ENCODE data around the gene SULT1C2.

SULT1C2 gene

DNA sequence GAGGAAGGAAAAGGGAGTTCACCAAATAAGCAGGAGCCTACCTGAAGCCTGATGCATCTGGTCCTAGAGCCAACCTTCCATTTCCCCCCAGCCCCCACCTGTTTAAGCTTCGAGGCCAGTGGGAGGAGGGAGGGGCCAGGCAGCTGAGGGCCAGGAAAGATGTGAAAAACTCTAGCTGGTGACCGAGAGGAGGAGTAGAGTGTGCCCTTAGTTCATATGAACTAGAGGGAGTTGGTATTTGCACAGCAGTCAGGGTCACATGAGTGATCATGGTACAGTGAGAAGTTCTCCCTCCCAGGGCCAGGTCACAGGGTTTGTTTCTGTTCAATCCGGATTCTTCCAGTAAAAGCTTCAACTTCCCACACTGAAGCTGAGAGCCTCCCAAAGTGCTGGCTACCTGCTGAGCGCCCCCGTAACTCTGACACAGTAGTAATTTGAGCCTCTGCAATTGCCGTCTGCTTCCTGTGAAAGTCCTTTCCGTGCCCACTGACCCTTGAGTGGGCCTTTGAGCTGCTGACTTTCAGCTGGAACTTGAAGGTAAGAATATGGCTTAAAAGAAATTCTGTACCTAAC lies at the start of gene SULT1C2:
TSS of gene SULT1C2 (plus strand) at position 362 of the 573 bp plus-strand sequence. CDS start 4,773 bp downstream, outside the sequence.
- TF ChIP-seq POLR2A (IDR thresholded peaks at IDR 0.05; ENCODE audit: low read length) (no peak), GATA1 (IDR thresholded peaks at IDR 0.05; ENCODE audit: low read depth, low read length) (no peak)
- no peak for DNase-seq

DNA sequence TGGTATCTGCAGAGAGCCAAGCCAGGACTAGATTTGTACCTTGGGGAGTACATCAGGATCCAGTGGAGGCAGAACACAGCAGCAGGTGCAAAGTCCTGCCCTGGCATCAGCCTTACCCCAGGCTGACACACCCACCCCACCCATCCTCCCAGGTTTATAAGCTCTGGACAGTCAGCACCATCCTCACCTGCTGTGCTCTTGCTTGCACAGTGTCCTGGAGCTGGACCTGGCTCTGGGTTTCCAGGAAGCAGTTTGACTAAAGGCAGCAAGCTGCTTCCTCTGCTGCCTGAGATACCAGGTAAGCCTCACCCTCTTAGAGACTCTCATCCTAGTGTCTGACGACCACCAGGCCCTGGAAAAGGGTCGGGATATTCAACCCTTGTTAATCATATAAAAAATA lies 48.9 kb upstream of the SULT1C2 start, which contains the start of gene SULT1C3:
TSS of gene SULT1C3 (plus strand) at position 183 of the 400 bp plus-strand sequence. CDS start 7,227 bp downstream, outside the sequence.
- TF ChIP-seq POLR2A (IDR thresholded peaks at IDR 0.05; ENCODE audit: low read length): no peak
- no peak for TF ChIP-seq GATA1 (IDR thresholded peaks at IDR 0.05; ENCODE audit: low read depth, low read length)
- no peak for DNase-seq

DNA sequence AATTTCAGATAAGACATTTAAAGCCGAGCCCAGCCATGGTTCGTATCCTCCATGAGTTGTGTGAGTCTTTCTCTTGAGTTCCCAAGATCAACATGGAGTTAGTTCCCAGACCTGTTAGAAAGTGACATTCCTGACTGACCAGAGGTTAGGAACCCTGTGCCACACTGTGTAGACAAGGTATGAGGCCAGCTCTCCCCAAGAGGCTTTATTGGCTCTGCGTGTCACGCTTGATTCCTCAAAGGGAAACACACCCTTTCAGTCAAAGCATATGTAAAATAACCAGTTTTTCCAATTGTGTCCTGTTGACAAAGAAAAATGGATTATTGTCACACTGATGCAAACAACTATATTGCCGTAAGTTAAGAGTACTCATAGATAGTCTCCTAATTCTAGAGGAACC lies 47.7 kb upstream of the SULT1C2 start:
- DNase-seq: no peak
- no peak for TF ChIP-seq POLR2A (IDR thresholded peaks at IDR 0.05; ENCODE audit: low read length)
- no peak for TF ChIP-seq GATA1 (IDR thresholded peaks at IDR 0.05; ENCODE audit: low read depth, low read length)

DNA sequence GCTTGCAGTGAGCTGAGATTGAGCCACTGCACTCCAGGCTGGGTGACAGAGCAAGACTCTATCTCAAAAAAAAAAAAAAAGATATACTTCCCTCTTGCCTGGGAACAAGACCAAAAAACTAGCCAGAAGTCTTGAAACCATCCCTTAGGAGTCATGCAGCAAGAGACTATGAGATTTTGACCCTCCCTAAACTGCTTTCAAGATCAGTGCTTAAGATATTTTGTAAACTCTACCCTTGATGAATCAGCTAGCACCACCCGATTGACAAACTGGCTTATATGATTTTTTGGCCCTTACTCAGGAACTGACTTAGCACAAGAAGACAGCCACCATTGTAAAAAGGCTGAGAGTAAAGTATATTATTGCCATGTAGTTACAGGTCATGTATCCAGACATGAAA lies 45.1 kb upstream of the SULT1C2 start:
- no peak for DNase-seq

DNA sequence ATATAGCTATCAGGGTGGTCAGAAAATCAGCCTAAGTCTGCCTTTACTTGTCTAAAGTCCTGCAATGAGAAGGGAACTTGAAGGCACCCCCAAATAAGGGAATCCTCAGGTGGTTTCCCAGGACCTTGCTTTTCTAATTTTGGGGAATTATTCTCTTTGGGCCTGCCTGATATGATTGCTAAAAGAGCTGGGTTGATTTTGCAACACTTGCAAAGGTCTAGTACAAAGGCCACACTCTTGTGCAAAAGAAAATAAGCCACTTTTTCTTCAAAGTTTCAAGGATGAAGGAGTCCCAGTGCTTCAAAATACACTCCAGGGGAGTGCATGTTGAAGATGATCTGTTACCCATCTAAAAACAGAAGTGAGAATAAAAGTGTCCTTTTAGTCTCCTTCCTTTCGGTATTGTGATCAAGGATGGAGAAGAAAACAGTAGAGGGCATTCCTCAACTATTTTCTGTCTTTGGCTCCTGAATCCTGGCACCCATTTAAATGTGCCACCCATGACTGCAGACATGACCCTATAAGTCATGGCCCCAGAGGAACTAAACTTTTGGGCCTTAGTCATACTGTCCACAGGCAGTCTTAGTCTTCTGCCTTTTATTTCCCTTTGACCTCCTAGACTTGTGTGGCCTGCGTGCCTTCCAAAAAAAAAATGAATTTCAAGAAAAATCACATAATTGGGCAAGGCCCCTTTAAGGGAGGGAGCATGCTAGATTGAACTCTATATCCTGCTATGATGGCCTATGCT lies 43.9 kb upstream of the SULT1C2 start:
- no peak for DNase-seq
- TF ChIP-seq GATA1 (IDR thresholded peaks at IDR 0.05; ENCODE audit: low read depth, low read length) (no peak), POLR2A (IDR thresholded peaks at IDR 0.05; ENCODE audit: low read length) (no peak)

More for the DNA sequence above, 45.1 kb upstream of the SULT1C2 start:
- no peak for TF ChIP-seq POLR2A (IDR thresholded peaks at IDR 0.05; ENCODE audit: low read length)
- TF ChIP-seq GATA1 (IDR thresholded peaks at IDR 0.05; ENCODE audit: low read depth, low read length): no peak

DNA sequence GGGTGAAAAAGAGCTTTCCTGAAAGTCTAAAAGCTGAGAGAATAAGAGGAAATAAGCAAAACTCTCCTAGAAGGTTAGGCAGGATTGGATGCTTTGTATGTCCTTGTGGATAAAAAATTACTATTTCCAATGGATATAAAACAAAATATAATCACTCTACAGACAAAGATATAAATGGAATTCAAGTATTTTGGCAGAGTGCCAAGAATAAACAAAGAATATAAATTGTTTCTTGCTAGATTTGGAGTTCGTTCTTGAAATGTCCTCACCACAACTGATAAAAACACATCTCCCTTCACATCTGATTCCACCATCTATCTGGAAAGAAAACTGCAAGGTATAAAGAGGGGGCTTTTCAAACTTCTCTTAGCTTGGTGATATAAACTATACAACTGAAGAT lies 35.6 kb upstream of the SULT1C2 start:
- TF ChIP-seq GATA1 (IDR thresholded peaks at IDR 0.05; ENCODE audit: low read depth, low read length) (no peak), POLR2A (IDR thresholded peaks at IDR 0.05; ENCODE audit: low read length) (no peak)
- no peak for DNase-seq

DNA sequence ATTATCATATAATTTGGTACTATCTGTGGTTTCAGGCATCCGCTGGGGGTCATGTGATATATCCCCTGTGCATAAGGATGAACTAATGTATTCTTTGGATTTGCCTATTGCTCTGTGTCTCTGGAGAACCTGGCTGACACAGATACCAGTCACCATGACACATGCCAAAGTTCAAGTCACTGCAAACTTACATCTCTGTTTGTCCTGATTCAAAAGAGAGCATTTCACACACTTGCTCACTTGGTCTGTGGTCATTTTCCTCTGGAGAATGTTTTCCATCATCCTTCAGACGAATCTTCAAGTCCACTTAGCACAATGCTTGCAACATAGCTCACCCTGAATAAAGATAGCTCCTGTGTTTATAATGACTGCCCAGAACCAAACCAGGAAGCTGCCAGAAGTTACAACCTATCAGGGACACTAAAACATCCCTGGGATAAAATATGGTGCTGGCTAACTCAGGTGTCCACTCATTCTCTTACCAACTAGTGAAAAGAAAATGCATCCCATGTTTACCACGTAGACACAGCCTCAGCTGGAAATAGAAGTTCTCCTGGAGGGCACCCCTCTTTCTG lies 30.9 kb upstream of the SULT1C2 start:
- no peak for DNase-seq
- TF ChIP-seq GATA1 (IDR thresholded peaks at IDR 0.05; ENCODE audit: low read depth, low read length): no peak
- TF ChIP-seq POLR2A (IDR thresholded peaks at IDR 0.05; ENCODE audit: low read length): no peak

DNA sequence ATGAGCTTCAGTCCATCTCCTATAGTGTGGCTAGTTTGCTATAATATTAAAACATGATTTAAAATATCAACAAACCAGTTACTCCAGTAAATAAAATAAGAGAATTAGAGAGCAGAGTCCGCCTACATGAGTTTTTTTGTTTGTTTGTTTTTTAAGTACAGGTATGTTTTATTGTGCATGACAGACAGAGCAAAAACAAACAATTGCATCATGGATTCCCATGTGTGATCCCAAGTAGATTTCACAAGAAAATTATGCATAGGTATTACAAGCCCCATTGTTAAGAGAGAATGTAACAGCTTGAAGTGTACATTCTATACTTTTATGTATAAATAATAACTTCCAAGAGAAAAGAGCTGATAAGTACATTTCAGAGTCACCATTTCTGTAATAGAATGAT lies 27.9 kb upstream of the SULT1C2 start:
- TF ChIP-seq POLR2A (IDR thresholded peaks at IDR 0.05; ENCODE audit: low read length) (no peak), GATA1 (IDR thresholded peaks at IDR 0.05; ENCODE audit: low read depth, low read length) (no peak)
- no peak for DNase-seq

DNA sequence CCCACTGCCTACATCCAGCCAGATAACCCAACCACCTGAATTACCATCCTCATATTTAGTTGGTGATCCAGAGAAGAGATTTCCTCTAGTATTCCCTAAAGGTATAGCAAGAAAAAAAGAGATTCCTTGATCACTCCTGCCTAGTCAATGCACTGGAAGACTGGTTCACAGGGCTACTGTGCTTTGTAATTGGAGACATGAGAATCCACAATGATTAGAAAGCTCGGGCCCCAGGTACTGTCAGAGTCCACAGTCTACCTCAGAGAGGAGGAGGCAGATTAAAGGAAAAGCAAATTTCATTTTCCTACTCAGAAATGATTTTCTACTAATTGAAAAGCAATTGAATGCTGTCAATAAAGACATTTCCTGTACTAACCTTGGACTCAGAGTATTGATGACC lies 26.7 kb upstream of the SULT1C2 start:
- DNase-seq: no peak
- TF ChIP-seq GATA1 (IDR thresholded peaks at IDR 0.05; ENCODE audit: low read depth, low read length): no peak
- TF ChIP-seq POLR2A (IDR thresholded peaks at IDR 0.05; ENCODE audit: low read length): no peak

DNA sequence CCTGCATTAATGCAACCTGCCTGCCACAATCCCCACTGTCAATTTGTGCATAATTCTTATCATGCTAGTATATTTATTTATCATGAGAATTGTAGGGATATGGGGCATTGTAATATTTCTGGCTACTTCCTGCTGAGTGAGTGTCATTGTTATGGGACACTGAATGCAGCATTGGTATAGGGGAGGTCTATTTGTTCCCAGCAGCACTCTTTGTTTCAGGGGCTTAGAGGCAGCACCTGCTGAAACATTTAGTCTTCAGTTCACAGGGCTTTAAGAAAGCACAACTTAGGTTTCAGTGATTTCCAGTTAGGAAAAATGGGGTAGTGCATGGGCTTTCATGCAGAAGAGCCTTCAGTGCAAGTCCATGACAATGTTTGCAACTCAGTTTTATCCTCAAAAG lies 25.3 kb upstream of the SULT1C2 start:
- TF ChIP-seq GATA1 (IDR thresholded peaks at IDR 0.05; ENCODE audit: low read depth, low read length) (no peak), POLR2A (IDR thresholded peaks at IDR 0.05; ENCODE audit: low read length) (no peak)
- no peak for DNase-seq

DNA sequence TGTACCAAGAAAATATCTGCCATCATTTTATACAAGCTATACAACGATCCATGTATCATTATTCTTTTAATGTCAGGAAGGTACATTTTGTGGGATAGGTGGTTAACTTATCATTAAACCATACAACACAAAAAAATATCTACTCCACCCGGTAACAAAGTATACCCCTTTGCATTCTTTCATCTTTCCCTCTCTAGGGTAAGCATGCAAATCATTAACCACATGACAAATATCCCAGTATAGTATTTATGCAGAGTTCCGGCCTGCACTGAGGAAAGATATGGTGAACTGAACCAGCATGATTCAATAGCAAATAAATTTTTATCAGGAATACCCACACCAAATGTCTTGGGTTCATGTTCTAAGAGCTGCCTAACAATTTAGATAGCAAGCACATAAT lies 22.5 kb upstream of the SULT1C2 start:
- no peak for DNase-seq
- TF ChIP-seq GATA1 (IDR thresholded peaks at IDR 0.05; ENCODE audit: low read depth, low read length) (no peak), POLR2A (IDR thresholded peaks at IDR 0.05; ENCODE audit: low read length) (no peak)

DNA sequence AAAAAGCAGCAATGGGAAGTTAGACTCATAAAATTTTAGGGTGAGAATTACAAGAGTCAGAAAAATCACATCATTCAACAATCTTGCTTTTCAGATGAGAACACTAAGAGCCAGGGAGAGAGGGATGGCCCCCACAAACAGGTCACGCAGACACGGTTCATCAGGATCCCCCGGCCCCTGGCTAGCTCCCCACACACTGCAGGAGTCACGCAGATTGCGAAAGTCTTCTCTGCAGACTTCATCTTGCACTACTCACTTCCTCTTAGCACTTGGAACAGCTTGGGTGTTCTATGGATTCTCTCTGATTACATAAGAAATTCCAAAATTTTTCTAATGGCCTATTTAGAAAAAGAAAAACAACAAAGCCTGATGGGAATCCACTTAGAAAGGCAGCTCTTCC lies 21.6 kb upstream of the SULT1C2 start:
- no peak for DNase-seq

DNA sequence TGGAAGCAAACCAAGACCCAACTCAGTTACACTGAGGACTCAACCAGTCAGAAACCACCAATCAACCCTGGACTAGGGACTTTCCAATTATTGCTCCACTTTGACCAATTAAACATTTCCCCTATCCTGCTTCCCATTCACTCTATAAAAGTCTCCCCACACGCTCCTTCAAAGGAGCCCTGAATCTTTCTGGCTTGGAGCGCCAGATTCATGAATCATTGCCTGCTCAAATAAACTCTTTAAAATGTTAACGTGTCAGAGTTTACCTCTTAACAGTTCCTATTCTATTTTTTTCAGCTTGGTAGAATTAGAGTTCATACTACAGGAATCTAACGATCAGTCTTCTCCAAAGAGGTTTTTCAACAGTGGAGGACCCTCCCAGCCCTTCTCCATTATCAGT lies 20.7 kb upstream of the SULT1C2 start:
- DNase-seq: no peak
- no peak for TF ChIP-seq GATA1 (IDR thresholded peaks at IDR 0.05; ENCODE audit: low read depth, low read length)
- TF ChIP-seq POLR2A (IDR thresholded peaks at IDR 0.05; ENCODE audit: low read length): no peak

More for the DNA sequence above, 21.6 kb upstream of the SULT1C2 start:
- TF ChIP-seq POLR2A (IDR thresholded peaks at IDR 0.05; ENCODE audit: low read length): no peak
- no peak for TF ChIP-seq GATA1 (IDR thresholded peaks at IDR 0.05; ENCODE audit: low read depth, low read length)

DNA sequence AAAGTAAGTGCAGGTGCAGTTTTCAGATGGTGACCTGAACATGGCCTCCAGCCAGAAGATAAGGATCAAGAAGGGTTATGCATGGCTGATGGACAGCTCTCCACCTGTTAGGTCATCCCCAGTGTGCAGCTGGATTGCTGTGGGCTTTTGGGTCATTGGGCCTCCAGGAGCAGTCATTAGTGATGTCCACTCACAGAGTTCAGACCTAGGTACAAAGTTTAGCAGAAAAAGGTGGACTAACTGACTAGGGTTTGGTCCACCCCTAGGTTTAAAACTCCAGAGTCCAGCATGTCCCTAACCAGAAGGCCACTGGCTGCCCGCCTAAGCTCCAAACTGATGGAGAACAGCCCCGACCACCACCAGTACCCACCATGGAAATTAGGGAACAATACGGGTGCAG lies 18.3 kb upstream of the SULT1C2 start:
- TF ChIP-seq GATA1 (IDR thresholded peaks at IDR 0.05; ENCODE audit: low read depth, low read length): no peak
- DNase-seq: no peak

All from erythroblast (primary cell).